OCI-LY1 (cell line): ENCODE data around the gene PTCHD1.

ENCODE experiments used
- H2AFZ ChIP-seq: fragments of 200-600 bp; sonication (generic), shearing (Covaris generic); 2 replicates; pipeline ENCODE4 v1.6.0; 2014; ENCODE audit warnings: antibody characterized with exemption, mild to moderate bottlenecking, low read length
- H3F3A ChIP-seq: fragments of 200-600 bp; sonication (generic), shearing (Covaris generic); 2 replicates; pipeline ENCODE4 v1.6.0; 2014; ENCODE audit warnings: mild to moderate bottlenecking, antibody characterized with exemption, low read length, moderate library complexity; ENCODE audit not compliant: insufficient read depth
- H3K27ac ChIP-seq: fragments of 200-600 bp; sonication (generic); 2 replicates; pipeline ENCODE4 v1.5.1; 2014; ENCODE audit warnings: low read length, mixed run types, mild to moderate bottlenecking, low read depth; ENCODE audit not compliant: poor library complexity, severe bottlenecking
- H3K27me3 ChIP-seq: fragments of 200-600 bp; sonication (generic); 2 replicates; pipeline ENCODE4 v1.6.0; 2014; ENCODE audit warnings: antibody characterized with exemption, mild to moderate bottlenecking, low read length, moderate library complexity; ENCODE audit not compliant: insufficient read depth
- H3K36me3 ChIP-seq: fragments of 200-600 bp; sonication (generic); 2 replicates; pipeline ENCODE4 v1.6.1; 2014; ENCODE audit warnings: mild to moderate bottlenecking, antibody characterized with exemption, low read length, moderate library complexity, mixed read lengths; ENCODE audit not compliant: insufficient read depth
- H3K4me1 ChIP-seq: fragments of 200-600 bp; sonication (generic); 2 replicates; pipeline ENCODE4 v1.5.1; 2014; ENCODE audit warnings: mild to moderate bottlenecking, low read length, moderate library complexity; ENCODE audit not compliant: insufficient read depth, severe bottlenecking
- H3K4me2 ChIP-seq: fragments of 200-600 bp; sonication (generic), shearing (Covaris generic); 2 replicates; pipeline ENCODE4 v1.6.1; 2014; ENCODE audit warnings: low read length
- H3K4me3 ChIP-seq: fragments of 200-600 bp; sonication (generic); 2 replicates; pipeline ENCODE4 v1.5.1; 2014; ENCODE audit warnings: low read length, low read depth, mild to moderate bottlenecking, mixed read lengths; ENCODE audit not compliant: poor library complexity, severe bottlenecking
- H3K79me2 ChIP-seq: fragments of 200-600 bp; shearing (Covaris generic); 2 replicates; pipeline ENCODE4 v1.6.1; 2016; ENCODE audit warnings: mixed run types, low read length, mixed read lengths; ENCODE audit not compliant: insufficient read depth
- H3K9ac ChIP-seq: fragments of 200-600 bp; sonication (generic), shearing (Covaris generic); 2 replicates; pipeline ENCODE4 v1.6.1; 2014; ENCODE audit warnings: mild to moderate bottlenecking, low read length, mixed read lengths
- H3K9me2 ChIP-seq: fragments of 200-600 bp; sonication (generic), shearing (Covaris generic); 2 replicates; pipeline ENCODE4 v1.6.1; 2014; ENCODE audit warnings: low read depth, mild to moderate bottlenecking, low read length, mixed read lengths
- H3K9me3 ChIP-seq: fragments of 200-600 bp; shearing (Covaris generic); 2 replicates; pipeline ENCODE4 v1.6.1; 2014; ENCODE audit warnings: low read length, mixed read lengths
- H4K20me1 ChIP-seq: fragments of 200-600 bp; sonication (generic), shearing (Covaris generic); 2 replicates; pipeline ENCODE4 v1.6.0; 2016; ENCODE audit warnings: mild to moderate bottlenecking, low read length; ENCODE audit not compliant: insufficient read depth
- CTCF ChIP-seq: fragments of 200-600 bp; sonication (generic), shearing (Covaris generic); IDR thresholded peaks from 2 replicates; pipeline ENCODE4 v1.5.1; 2017; ENCODE audit warnings: mild to moderate bottlenecking, antibody characterized with exemption, low read length, moderate library complexity, mixed read lengths
- EZH2 ChIP-seq: fragments of 200-600 bp; sonication (generic), shearing (Covaris generic); IDR thresholded peaks from 2 replicates; pipeline ENCODE4 v1.8.0; 2017; ENCODE audit warnings: borderline replicate concordance, mixed run types, mild to moderate bottlenecking, antibody characterized with exemption, low read length, moderate library complexity, mixed read lengths

The PTCHD1 gene

GRCh38 chrX:23344904-23345271 is 10.2 kb downstream of the PTCHD1 start:
- no peak overlapping the region for H3K4me2 ChIP-seq
- H3F3A ChIP-seq, result no peaks in the 10 kb centered on the region
- H3K9me3 ChIP-seq, result no peaks in the 10 kb centered on the region
- H3K4me1 ChIP-seq, result no peaks in the 10 kb centered on the region
- H3K79me2 ChIP-seq, result no peaks in the 10 kb centered on the region
- H3K36me3 ChIP-seq, result no peaks in the 10 kb centered on the region
- H3K4me3 ChIP-seq, result no peak overlapping the region
- no peaks in the 10 kb centered on the region for H3K9me2 ChIP-seq
- no peaks in the 10 kb centered on the region for H4K20me1 ChIP-seq
- H2AFZ ChIP-seq, result no peak overlapping the region
- no peaks in the 10 kb centered on the region for H3K27me3 ChIP-seq
- H3K27ac ChIP-seq, result no peak overlapping the region
- no peak for TF ChIP-seq EZH2
- no peak for TF ChIP-seq CTCF
- no peak overlapping the region for H3K9ac ChIP-seq

- no peaks in the 10 kb centered on the region for H3K9me3 ChIP-seq
- no peaks in the 10 kb centered on the region for H3K27me3 ChIP-seq
- H3K9ac ChIP-seq, result no peak overlapping the region
- TF ChIP-seq CTCF (no peak), EZH2 (no peak)
- H3K9me2 ChIP-seq, result no peaks in the 10 kb centered on the region
- no peaks in the 10 kb centered on the region for H3K4me1 ChIP-seq
- no peak overlapping the region for H3K4me2 ChIP-seq
- H3K27ac ChIP-seq, result no peak overlapping the region
- H2AFZ ChIP-seq, result no peak overlapping the region
- H4K20me1 ChIP-seq, result no peaks in the 10 kb centered on the region
- H3K4me3 ChIP-seq, result no peak overlapping the region
- no peaks in the 10 kb centered on the region for H3K79me2 ChIP-seq
- no peaks in the 10 kb centered on the region for H3K36me3 ChIP-seq
- H3F3A ChIP-seq, result no peaks in the 10 kb centered on the region
Measured at GRCh38 chrX:23356189-23356588, 21.5 kb downstream of the PTCHD1 start.

DNA sequence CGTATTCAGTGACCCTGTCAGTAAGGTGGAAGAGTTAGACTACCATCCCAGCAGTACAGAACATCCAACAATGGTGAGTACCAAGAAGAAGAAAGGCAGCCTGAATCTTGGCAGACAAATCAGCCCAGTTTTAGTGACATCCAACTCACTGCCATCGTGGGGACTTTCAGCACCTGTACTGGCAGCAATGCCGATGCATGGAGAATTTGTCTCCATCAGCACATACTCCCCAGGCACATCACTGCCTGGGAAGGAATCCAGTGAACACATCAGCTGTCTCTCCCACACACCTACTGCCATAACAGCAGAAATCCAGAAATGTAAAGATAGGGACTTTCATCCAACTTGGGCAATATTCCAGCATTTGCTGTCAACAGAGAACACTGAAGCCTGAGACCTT is 29.8 kb downstream of the PTCHD1 start:
- Histone ChIP-seq H3K9ac (no peak overlapping the region), H3K9me2 (no peaks in the 10 kb centered on the region), H3K4me1 (no peaks in the 10 kb centered on the region), H3K27ac (no peak overlapping the region), H4K20me1 (no peaks in the 10 kb centered on the region), H2AFZ (no peak overlapping the region), H3F3A (no peaks in the 10 kb centered on the region), H3K9me3 (no peaks in the 10 kb centered on the region), H3K36me3 (no peaks in the 10 kb centered on the region), H3K4me3 (no peak overlapping the region), H3K79me2 (no peaks in the 10 kb centered on the region), H3K4me2 (no peak overlapping the region), H3K27me3 (no peaks in the 10 kb centered on the region)
- TF ChIP-seq CTCF, result no peak
- TF ChIP-seq EZH2, result no peak
